ENCODE measurements around the gene PDE12. TPM values are rescaled to one million over a fixed set of nuclear protein-coding genes. Genes with fewer than 3 reads are reported as not detected.

Gene PDE12
- polyA plus RNA-seq, 1 donor from 2014 or later: 10.3 TPM

GRCh38 chr3:57530071-57530608 lies 25.9 kb upstream of the PDE12 start:
- H2AFZ ChIP-seq (ENCODE audit: low read depth, low read length): no peak overlapping the region
- no peak overlapping the region for H3K9ac ChIP-seq (ENCODE audit: low read length)
- no peaks in the 10 kb centered on the region for H4K20me1 ChIP-seq (ENCODE audit: insufficient read depth)
- H3F3A ChIP-seq (ENCODE audit: insufficient read depth, low read length, poor library complexity, severe bottlenecking): no peaks in the 10 kb centered on the region
- no peak overlapping the region for H3K4me2 ChIP-seq (ENCODE audit: low read length)
- no peaks in the 10 kb centered on the region for H3K27me3 ChIP-seq (ENCODE audit: insufficient read depth, low read depth, low read length)
- no peaks in the 10 kb centered on the region for H3K79me2 ChIP-seq (replicated peaks; ENCODE audit: insufficient read depth, low read length)
- no peaks in the 10 kb centered on the region for H3K36me3 ChIP-seq (ENCODE audit: insufficient read depth, low read length)
- no peaks in the 10 kb centered on the region for H3K9me2 ChIP-seq (ENCODE audit: insufficient read depth, low read length)
- TF ChIP-seq CTCF (IDR thresholded peaks at IDR 0.05; ENCODE audit: poor library complexity, severe bottlenecking) (no peak), SMC3 (conservative IDR thresholded peaks at IDR 0.05; ENCODE audit: poor library complexity) (no peak), RAD21 (conservative IDR thresholded peaks at IDR 0.05) (no peak), EP300 (conservative IDR thresholded peaks at IDR 0.05; ENCODE audit: poor library complexity, severe bottlenecking) (no peak), TAF1 (IDR thresholded peaks at IDR 0.05; ENCODE audit: low read depth) (no peak), REST (IDR thresholded peaks at IDR 0.05; ENCODE audit: borderline replicate concordance) (no peak), MXI1 (conservative IDR thresholded peaks at IDR 0.05; ENCODE audit: poor library complexity, severe bottlenecking) (no peak), POLR2AphosphoS5 (IDR thresholded peaks at IDR 0.05) (no peak), EZH2 (IDR thresholded peaks at IDR 0.05; ENCODE audit: borderline replicate concordance, insufficient read depth, low read length, poor library complexity, severe bottlenecking) (no peak)
- no peak overlapping the region for H3K27ac ChIP-seq (ENCODE audit: low read length)
- H3K4me3 ChIP-seq (ENCODE audit: low read length): no peak overlapping the region
- no peaks in the 10 kb centered on the region for H3K9me3 ChIP-seq (ENCODE audit: low read length)

GRCh38 chr3:57538465-57538864 lies 17.6 kb upstream of the PDE12 start:
- H3K27ac ChIP-seq (ENCODE audit: low read length): no peak overlapping the region
- no peaks in the 10 kb centered on the region for H3K36me3 ChIP-seq (ENCODE audit: insufficient read depth, low read length)
- H3K4me2 ChIP-seq (ENCODE audit: low read length): no peak overlapping the region
- no peaks in the 10 kb centered on the region for H4K20me1 ChIP-seq (ENCODE audit: insufficient read depth)
- H2AFZ ChIP-seq (ENCODE audit: low read depth, low read length): no peak overlapping the region
- no peaks in the 10 kb centered on the region for H3K9me3 ChIP-seq (ENCODE audit: low read length)
- no peak overlapping the region for H3K4me3 ChIP-seq (ENCODE audit: low read length)
- H3K79me2 ChIP-seq (replicated peaks; ENCODE audit: insufficient read depth, low read length): no peaks in the 10 kb centered on the region
- TF ChIP-seq MXI1 (conservative IDR thresholded peaks at IDR 0.05; ENCODE audit: poor library complexity, severe bottlenecking) (no peak), EP300 (conservative IDR thresholded peaks at IDR 0.05; ENCODE audit: poor library complexity, severe bottlenecking) (no peak), EZH2 (IDR thresholded peaks at IDR 0.05; ENCODE audit: borderline replicate concordance, insufficient read depth, low read length, poor library complexity, severe bottlenecking) (no peak), CTCF (IDR thresholded peaks at IDR 0.05; ENCODE audit: poor library complexity, severe bottlenecking) (no peak), REST (IDR thresholded peaks at IDR 0.05; ENCODE audit: borderline replicate concordance) (no peak)
- no peaks in the 10 kb centered on the region for H3F3A ChIP-seq (ENCODE audit: insufficient read depth, low read length, poor library complexity, severe bottlenecking)
- H3K9me2 ChIP-seq (ENCODE audit: insufficient read depth, low read length): no peaks in the 10 kb centered on the region
- H3K9ac ChIP-seq (ENCODE audit: low read length): no peak overlapping the region
- no peaks in the 10 kb centered on the region for H3K27me3 ChIP-seq (ENCODE audit: insufficient read depth, low read depth, low read length)
